HL-60 (cell line): Measurements from ENCODE around the gene TPBGL.

Experiments
- DNase-seq, 2 experiments: peaks; one replicate each; pipeline ENCODE4 v3.0.0-alpha.2; 2010 to 2020; ENCODE audit warnings: low read depth in 1 of 2, low spot score in 1 of 2
- H3K27ac ChIP-seq: fragments of 250-450 bp; sonication (Bioruptor Pico); replicated peaks from 2 replicates; pipeline ENCODE4 v1.5.1; 2020; ENCODE audit warnings: mild to moderate bottlenecking, moderate library complexity
- H3K27me3 ChIP-seq: fragments of 250-450 bp; sonication (Bioruptor Pico); 2 replicates; pipeline ENCODE4 v1.5.1; 2021; ENCODE audit warnings: mild to moderate bottlenecking, moderate library complexity; ENCODE audit not compliant: insufficient read depth, poor library complexity, severe bottlenecking
- H3K4me3 ChIP-seq: replicated peaks from 2 replicates; pipeline ENCODE4 v1.5.1; 2011; ENCODE audit warnings: mild to moderate bottlenecking, control low read depth, low read length; ENCODE audit not compliant: insufficient read depth
- GABPA ChIP-seq: IDR thresholded peaks from 2 replicates; pipeline ENCODE4 v1.6.1; 2012; ENCODE audit warnings: low read depth
- POLR2AphosphoS5 ChIP-seq: IDR thresholded peaks from 2 replicates; pipeline ENCODE4 v1.6.1; 2012; ENCODE audit warnings: low read depth
- SPI1 ChIP-seq: IDR thresholded peaks from 2 replicates; pipeline ENCODE4 v1.6.1; 2012; ENCODE audit warnings: low read depth, mild to moderate bottlenecking, borderline replicate concordance
- TF ChIP-seq, protein P1 (sequence below): IDR thresholded peaks from one replicate; pipeline ENCODE4 v1.5.1; 2011; ENCODE audit warnings: low read length, control low read depth, inconsistent platforms; ENCODE audit not compliant: insufficient read depth
- TF ChIP-seq, protein P2 (sequence below): IDR thresholded peaks from 2 replicates; pipeline ENCODE4 v1.6.1; 2012; ENCODE audit warnings: low read depth; ENCODE audit not compliant: insufficient replicate concordance

The TPBGL gene

DNA sequence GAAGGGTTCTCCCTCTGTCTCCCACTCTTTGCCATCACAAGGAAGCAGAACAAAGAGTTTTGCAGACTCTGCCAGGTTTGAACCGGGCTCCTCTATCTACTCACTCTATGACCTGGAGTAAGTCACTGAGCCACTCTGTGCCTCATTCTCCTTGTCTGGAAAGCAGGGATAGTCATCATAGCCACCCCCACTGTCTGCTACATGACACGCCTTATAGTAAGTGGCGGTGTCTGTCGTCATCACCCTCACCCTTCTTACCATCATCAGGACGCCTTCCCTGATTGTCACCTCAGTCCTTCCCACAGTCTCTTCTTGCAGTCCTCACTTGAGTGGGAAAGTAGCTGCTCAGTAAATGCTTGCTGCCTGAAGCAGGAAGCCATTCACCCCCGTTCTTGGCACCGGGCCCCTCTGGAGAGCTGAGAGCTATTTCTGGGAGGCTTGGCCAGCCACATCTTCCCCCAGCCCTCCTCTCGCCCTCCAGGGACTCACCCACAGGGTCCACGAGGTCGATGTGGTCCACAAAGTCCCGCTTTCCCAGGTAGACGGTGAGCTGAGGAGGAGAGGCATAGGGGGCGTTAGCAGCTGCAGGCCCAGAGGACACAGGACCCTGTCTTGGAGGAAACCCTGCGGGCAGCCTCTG, 46.4 kb downstream of the TPBGL start:
- no peak overlapping the region for H3K27ac ChIP-seq
- TF ChIP-seq SPI1 (no peak), POLR2AphosphoS5 (no peak), GABPA (no peak)
- TF ChIP-seq, protein P1, sequence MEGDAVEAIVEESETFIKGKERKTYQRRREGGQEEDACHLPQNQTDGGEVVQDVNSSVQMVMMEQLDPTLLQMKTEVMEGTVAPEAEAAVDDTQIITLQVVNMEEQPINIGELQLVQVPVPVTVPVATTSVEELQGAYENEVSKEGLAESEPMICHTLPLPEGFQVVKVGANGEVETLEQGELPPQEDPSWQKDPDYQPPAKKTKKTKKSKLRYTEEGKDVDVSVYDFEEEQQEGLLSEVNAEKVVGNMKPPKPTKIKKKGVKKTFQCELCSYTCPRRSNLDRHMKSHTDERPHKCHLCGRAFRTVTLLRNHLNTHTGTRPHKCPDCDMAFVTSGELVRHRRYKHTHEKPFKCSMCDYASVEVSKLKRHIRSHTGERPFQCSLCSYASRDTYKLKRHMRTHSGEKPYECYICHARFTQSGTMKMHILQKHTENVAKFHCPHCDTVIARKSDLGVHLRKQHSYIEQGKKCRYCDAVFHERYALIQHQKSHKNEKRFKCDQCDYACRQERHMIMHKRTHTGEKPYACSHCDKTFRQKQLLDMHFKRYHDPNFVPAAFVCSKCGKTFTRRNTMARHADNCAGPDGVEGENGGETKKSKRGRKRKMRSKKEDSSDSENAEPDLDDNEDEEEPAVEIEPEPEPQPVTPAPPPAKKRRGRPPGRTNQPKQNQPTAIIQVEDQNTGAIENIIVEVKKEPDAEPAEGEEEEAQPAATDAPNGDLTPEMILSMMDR: no peak
- TF ChIP-seq, protein P2, sequence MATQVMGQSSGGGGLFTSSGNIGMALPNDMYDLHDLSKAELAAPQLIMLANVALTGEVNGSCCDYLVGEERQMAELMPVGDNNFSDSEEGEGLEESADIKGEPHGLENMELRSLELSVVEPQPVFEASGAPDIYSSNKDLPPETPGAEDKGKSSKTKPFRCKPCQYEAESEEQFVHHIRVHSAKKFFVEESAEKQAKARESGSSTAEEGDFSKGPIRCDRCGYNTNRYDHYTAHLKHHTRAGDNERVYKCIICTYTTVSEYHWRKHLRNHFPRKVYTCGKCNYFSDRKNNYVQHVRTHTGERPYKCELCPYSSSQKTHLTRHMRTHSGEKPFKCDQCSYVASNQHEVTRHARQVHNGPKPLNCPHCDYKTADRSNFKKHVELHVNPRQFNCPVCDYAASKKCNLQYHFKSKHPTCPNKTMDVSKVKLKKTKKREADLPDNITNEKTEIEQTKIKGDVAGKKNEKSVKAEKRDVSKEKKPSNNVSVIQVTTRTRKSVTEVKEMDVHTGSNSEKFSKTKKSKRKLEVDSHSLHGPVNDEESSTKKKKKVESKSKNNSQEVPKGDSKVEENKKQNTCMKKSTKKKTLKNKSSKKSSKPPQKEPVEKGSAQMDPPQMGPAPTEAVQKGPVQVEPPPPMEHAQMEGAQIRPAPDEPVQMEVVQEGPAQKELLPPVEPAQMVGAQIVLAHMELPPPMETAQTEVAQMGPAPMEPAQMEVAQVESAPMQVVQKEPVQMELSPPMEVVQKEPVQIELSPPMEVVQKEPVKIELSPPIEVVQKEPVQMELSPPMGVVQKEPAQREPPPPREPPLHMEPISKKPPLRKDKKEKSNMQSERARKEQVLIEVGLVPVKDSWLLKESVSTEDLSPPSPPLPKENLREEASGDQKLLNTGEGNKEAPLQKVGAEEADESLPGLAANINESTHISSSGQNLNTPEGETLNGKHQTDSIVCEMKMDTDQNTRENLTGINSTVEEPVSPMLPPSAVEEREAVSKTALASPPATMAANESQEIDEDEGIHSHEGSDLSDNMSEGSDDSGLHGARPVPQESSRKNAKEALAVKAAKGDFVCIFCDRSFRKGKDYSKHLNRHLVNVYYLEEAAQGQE: no peak
- no peaks in the 10 kb centered on the region for H3K27me3 ChIP-seq
- DNase-seq: no peak
- H3K4me3 ChIP-seq: no peak overlapping the region

DNA sequence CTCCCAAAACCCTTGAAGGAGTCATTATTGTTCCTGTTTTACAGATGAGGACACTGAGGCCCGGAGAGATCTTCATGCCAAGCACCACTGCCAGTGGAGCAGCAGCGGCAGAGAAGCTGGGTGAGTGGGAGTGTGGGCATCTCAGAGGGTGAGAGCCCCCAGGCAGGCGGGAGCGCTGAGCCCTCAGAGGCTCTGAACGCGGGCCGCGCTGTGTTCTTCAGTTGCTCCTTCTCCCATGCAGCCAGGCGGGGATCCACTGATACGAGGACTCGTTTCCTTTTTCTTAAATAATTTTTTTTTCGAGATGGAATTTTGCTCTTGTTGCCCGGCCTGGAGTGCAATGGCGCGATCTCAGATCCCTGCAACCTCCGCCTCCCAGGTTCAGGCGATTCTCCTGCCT, 47.0 kb downstream of the TPBGL start:
- TF ChIP-seq, protein P2: no peak
- TF ChIP-seq, protein P1: no peak
- TF ChIP-seq POLR2AphosphoS5 (no peak), SPI1 (no peak), GABPA (no peak)
- Histone ChIP-seq H3K27ac (no peak overlapping the region), H3K4me3 (no peak overlapping the region), H3K27me3 (no peaks in the 10 kb centered on the region)
- no peak for DNase-seq

DNA sequence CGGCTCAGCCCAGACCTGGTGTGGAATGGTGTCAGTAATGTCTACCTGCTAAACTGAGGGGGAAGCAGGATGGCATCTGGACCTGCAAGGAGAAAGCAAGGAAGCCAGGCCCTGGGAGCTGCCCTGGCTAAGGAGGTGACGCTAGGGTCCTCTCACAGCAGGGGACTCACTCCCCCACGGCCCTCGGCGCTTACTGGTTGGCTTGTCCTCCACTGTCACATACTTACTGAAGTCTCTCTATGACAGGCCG, 48.9 kb downstream of the TPBGL start:
- no peak for TF ChIP-seq SPI1
- no peak for TF ChIP-seq GABPA
- TF ChIP-seq, protein P2: no peak
- TF ChIP-seq POLR2AphosphoS5: no peak
- TF ChIP-seq, protein P1: no peak
- H3K27ac ChIP-seq: no peak overlapping the region
- DNase-seq: no peak
- H3K4me3 ChIP-seq: no peak overlapping the region
- no peaks in the 10 kb centered on the region for H3K27me3 ChIP-seq
